GM18499 (cell line): ENCODE data around the gene CDAN1.
"Not testable (repeated sequence)": the region's sequence is repeated elsewhere in the genome, so short reads cannot be mapped to it uniquely, and the experiment has no call there.

Source experiments
- ATAC-seq: cut with Tn5 transposase; IDR thresholded peaks from one replicate; pipeline ENCODE4 v1.9.1; 2021; ENCODE audit warnings: moderate number of reproducible peaks; ENCODE audit not compliant: insufficient read depth, unreplicated experiment

The CDAN1 gene

GRCh38 chr15:42710662-42711061 lies 26.3 kb downstream of the CDAN1 start:
- ATAC-seq = no peak

GRCh38 chr15:42707873-42708544 lies 28.9 kb downstream of the CDAN1 start:
- ATAC-seq = no peak

- ATAC-seq = no peak
Observed at GRCh38 chr15:42707068-42707467, 29.9 kb downstream of the CDAN1 start.

GRCh38 chr15:42705336-42705735 lies 31.6 kb downstream of the CDAN1 start:
- no peak for ATAC-seq

- no peak for ATAC-seq
Observed at GRCh38 chr15:42704492-42704926, 32.4 kb downstream of the CDAN1 start.

GRCh38 chr15:42696626-42697025 lies 40.3 kb downstream of the CDAN1 start:
- no peak for ATAC-seq

- ATAC-seq = no peak
Observed at GRCh38 chr15:42695527-42696071, 41.3 kb downstream of the CDAN1 start.

GRCh38 chr15:42694398-42694797 lies 42.5 kb downstream of the CDAN1 start:
- ATAC-seq = no peak

GRCh38 chr15:42693942-42694341 lies 43.0 kb downstream of the CDAN1 start:
- ATAC-seq = no peak

GRCh38 chr15:42693496-42693895 lies 43.4 kb downstream of the CDAN1 start:
- ATAC-seq = no peak

GRCh38 chr15:42692997-42693396 lies 43.9 kb downstream of the CDAN1 start:
- no peak for ATAC-seq

GRCh38 chr15:42692536-42692935 lies 44.4 kb downstream of the CDAN1 start:
- ATAC-seq = no peak

- ATAC-seq = no peak
Observed at GRCh38 chr15:42691770-42692169, 45.2 kb downstream of the CDAN1 start.

GRCh38 chr15:42691308-42691707 lies 45.6 kb downstream of the CDAN1 start:
- ATAC-seq = no peak

- no peak for ATAC-seq
Observed at GRCh38 chr15:42688301-42688700, 48.6 kb downstream of the CDAN1 start.

GRCh38 chr15:42687740-42688139 lies 49.2 kb downstream of the CDAN1 start:
- no peak for ATAC-seq

- no peak for ATAC-seq
Observed at GRCh38 chr15:42686281-42686680, 50.6 kb downstream of the CDAN1 start.

GRCh38 chr15:42681119-42681518 lies 55.8 kb downstream of the CDAN1 start:
- ATAC-seq = no peak

GRCh38 chr15:42680142-42680482 lies 56.8 kb downstream of the CDAN1 start:
- not testable (repeated sequence) for ATAC-seq

- no peak for ATAC-seq
Observed at GRCh38 chr15:42679285-42680141, 57.4 kb downstream of the CDAN1 start.

- ATAC-seq = no peak
Observed at GRCh38 chr15:42675021-42675420, 61.9 kb downstream of the CDAN1 start.
